Fibroblast of villous mesenchyme (primary cell): ENCODE data around the gene CCDC158. TPM values are rescaled to one million over a fixed set of nuclear protein-coding genes. Genes with fewer than 3 reads are reported as not detected.

Experiments
- DNase-seq: peaks from one replicate; pipeline ENCODE4 v3.0.0-alpha.2; 2010; ENCODE audit warnings: low read depth
- H3K4me3 ChIP-seq: 2 replicates; pipeline ENCODE4 v1.5.1; 2011; ENCODE audit warnings: low read depth, mild to moderate bottlenecking, low read length
- CTCF ChIP-seq: IDR thresholded peaks from 2 replicates; pipeline ENCODE4 v1.5.1; 2012; ENCODE audit warnings: low read depth, mild to moderate bottlenecking, low read length; ENCODE audit not compliant: insufficient read depth
- total RNA-seq: library from RNA; depleted of rRNA; stranded (reverse); fragments of >200 nt; gene quantifications from 2 replicates; pipeline ENCODE4 v1.2.3, GENCODE V29; 2012

The CCDC158 gene
- total RNA-seq = under 0.01 and 0.43 TPM in 2 replicates

DNA sequence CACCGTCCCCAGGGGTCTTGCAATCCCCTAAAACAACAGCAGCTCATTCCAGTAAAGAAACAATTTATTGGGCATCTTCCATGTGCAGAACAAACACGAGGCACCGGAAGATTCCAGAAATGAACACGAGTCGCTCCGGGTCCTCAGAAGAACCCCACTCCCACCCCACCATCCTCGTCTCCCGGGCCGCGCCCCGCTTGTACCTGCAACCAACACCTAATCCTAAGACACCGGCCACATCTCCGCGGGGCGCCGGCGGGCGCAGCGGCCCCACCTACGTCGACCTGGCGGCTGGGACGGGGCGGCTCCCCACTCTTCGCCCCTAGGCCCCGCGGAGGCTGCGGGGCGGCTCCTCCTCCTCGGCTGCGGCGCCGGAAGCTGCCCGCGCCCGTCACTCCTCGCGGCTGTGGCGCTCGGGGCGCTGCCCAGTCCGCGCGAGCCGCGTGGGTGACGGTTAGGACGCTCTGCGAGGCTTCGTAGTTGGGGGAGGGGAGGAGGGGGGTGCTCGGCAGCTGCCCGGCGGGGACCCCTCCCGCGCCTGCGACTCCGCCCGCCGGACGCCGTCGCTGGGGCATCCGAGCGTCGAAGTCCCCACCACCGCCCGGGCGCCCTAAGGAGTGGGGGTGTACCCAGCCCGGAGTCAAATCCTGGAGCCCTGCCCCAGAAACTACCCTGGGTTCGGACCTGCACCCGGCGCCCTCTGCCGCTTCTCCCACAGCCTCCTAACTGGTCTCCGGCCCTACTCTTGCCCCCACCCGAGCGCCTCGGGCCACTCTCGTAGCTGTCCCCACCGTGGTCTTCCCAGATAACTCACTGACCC lies at the start of gene CCDC158:
TSS of gene CCDC158 (minus strand) at position 380 of the 820 bp plus-strand sequence. CDS start 17,934 bp downstream, outside the sequence.
- H3K4me3 ChIP-seq = peak within 1 kb of the TSS; percentile 39
- no peak for TF ChIP-seq CTCF
- no peak for DNase-seq

- TF ChIP-seq CTCF = no peak
- no peak overlapping the region for H3K4me3 ChIP-seq
- DNase-seq = no peak
These were observed 49.6 kb upstream of the CCDC158 start for GRCh38 chr4:76470532-76470931.

DNA sequence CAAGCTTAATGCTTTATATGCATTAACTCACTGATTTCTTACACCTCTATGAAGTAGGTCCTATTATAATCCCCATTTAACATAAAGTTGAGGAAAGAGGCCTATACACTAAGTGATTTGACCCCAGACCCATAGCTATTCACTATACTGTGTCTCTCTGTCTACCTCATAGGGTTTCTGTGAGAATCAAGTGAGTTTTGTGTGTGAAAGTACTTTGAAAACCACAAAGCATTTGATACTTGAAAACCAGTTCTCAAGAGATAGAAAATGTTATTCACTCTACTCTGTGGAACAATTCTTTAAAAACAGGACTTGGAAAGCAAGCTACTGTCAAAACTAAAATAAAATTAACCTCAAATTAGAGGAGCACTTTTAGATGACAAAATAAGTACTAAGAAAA lies 49.1 kb upstream of the CCDC158 start:
- TF ChIP-seq CTCF = no peak
- no peak for DNase-seq
- no peak overlapping the region for H3K4me3 ChIP-seq

DNA sequence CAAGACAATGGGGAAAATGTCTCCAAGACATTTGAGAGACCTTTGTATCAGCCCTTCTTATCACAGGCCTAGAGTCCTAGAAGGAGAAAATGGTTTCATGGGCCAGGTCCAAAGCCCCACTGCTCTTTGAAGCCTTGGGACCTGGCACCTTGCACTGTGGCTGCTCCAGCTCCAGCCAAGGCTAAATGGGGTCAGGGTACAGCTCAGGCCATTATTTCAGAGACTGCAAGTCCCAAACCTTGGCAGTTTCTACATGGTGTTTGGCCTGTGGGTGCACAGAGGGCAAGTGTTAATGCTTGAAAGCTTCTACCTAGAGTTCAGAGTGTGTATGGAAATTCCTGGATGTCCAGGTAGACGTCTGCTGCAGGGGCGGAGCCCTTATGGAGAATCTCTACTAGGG lies 42.6 kb upstream of the CCDC158 start:
- H3K4me3 ChIP-seq = no peak overlapping the region
- TF ChIP-seq CTCF = no peak
- DNase-seq = no peak

GRCh38 chr4:76459291-76459723 lies 38.4 kb upstream of the CCDC158 start:
- peak; percentile 7 for DNase-seq
- no peak overlapping the region for H3K4me3 ChIP-seq

GRCh38 chr4:76458825-76459224 lies 37.9 kb upstream of the CCDC158 start:
- TF ChIP-seq CTCF = no peak
- no peak for DNase-seq
- H3K4me3 ChIP-seq = no peak overlapping the region

More at GRCh38 chr4:76459291-76459723, 38.4 kb upstream of the CCDC158 start:
- TF ChIP-seq CTCF = no peak
